ENCODE data around the gene CDC23.
"Not testable (repeated sequence)": the region's sequence is repeated elsewhere in the genome, so short reads cannot be mapped to it uniquely, and the experiment has no call there.

Gene CDC23

GRCh38 chr5:138212828-138213160, 329 bp downstream of the CDC23 start:
- DNase-seq, result no peak

GRCh38 chr5:138210985-138211384, 2.1 kb downstream of the CDC23 start:
- no peak for DNase-seq

GRCh38 chr5:138193859-138194258, 19.3 kb downstream of the CDC23 start:
- not testable (repeated sequence) for DNase-seq

- no peak for DNase-seq
Measured at GRCh38 chr5:138192826-138193225, 20.3 kb downstream of the CDC23 start.

- DNase-seq, result no peak
Measured at GRCh38 chr5:138188626-138189025, 24.5 kb downstream of the CDC23 start.

- no peak for DNase-seq
Measured at GRCh38 chr5:138186002-138186447, 27.1 kb downstream of the CDC23 start.

- no peak for DNase-seq
Measured at GRCh38 chr5:138182808-138183207, 30.3 kb downstream of the CDC23 start.

- no peak for DNase-seq
Measured at GRCh38 chr5:138180841-138181240, 32.3 kb downstream of the CDC23 start.

GRCh38 chr5:138180183-138180782, 32.8 kb downstream of the CDC23 start:
- DNase-seq, result peak; percentile 72

- peak; percentile 16 for DNase-seq
Measured at GRCh38 chr5:138179277-138179857, 33.8 kb downstream of the CDC23 start.

- peak; percentile 97 for DNase-seq
Measured at GRCh38 chr5:138178516-138179276, 34.4 kb downstream of the CDC23 start, which contains the start of the genes BRD8 and KIF20A. Gene BRD8, minus strand, starts transcription at chr5:138178630. Its CDS starts 16 bp downstream, at chr5:138178614. Gene KIF20A, plus strand, starts transcription at chr5:138179112. Its CDS starts 569 bp downstream, at chr5:138179681.

GRCh38 chr5:138177941-138178515, 35.1 kb downstream of the CDC23 start:
- DNase-seq, result peak; percentile 30

GRCh38 chr5:138170299-138170698, 42.8 kb downstream of the CDC23 start:
- no peak for DNase-seq

- no peak for DNase-seq
Measured at GRCh38 chr5:138169124-138169523, 44.0 kb downstream of the CDC23 start.

- DNase-seq, result no peak
Measured at GRCh38 chr5:138163721-138164120, 49.4 kb downstream of the CDC23 start.

- DNase-seq, result no peak
Measured at GRCh38 chr5:138160706-138161105, 52.4 kb downstream of the CDC23 start.

- DNase-seq, result no peak
Measured at GRCh38 chr5:138159666-138160065, 53.5 kb downstream of the CDC23 start.

GRCh38 chr5:138157626-138158025, 55.5 kb downstream of the CDC23 start:
- no peak for DNase-seq

GRCh38 chr5:138155977-138156376, 57.1 kb downstream of the CDC23 start:
- DNase-seq, result not testable (repeated sequence)

- DNase-seq, result no peak
Measured at GRCh38 chr5:138149530-138149929, 63.6 kb downstream of the CDC23 start.

GRCh38 chr5:138148811-138149210, 64.3 kb downstream of the CDC23 start:
- DNase-seq, result no peak

GRCh38 chr5:138143578-138143977, 69.5 kb downstream of the CDC23 start:
- not testable (repeated sequence) for DNase-seq

GRCh38 chr5:138141734-138142133, 71.4 kb downstream of the CDC23 start:
- DNase-seq, result no peak

- DNase-seq, result no peak
Measured at GRCh38 chr5:138140268-138140667, 72.9 kb downstream of the CDC23 start.

Measured in activated CD4-positive, alpha-beta T cell treated with anti-CD3 and anti-CD28 coated beads, Interleukin-2, amount 50 U/mL, for 16 hours (primary cell).